Activated T-cell treated with anti-CD3 and anti-CD28 coated beads, Interleukin-2, amount 50 U/mL, for 24 hours (primary cell): Measurements from ENCODE around the gene SASS6.
A peak's percentile ranks its signal among the peaks of the same experiment; 100 is the strongest.
"Not testable (repeated sequence)": the region's sequence is repeated elsewhere in the genome, so short reads cannot be mapped to it uniquely, and the experiment has no call there.

Experiments
- DNase-seq: peaks from one replicate; pipeline ENCODE4 v3.0.0-alpha.2; 2020
- H3K27ac Mint-ChIP-seq: 2 replicates; pipeline ENCODE4 v1.8.0; 2020; ENCODE audit warnings: mild to moderate bottlenecking, mixed read lengths
- H3K27me3 Mint-ChIP-seq: 2 replicates; pipeline ENCODE4 v1.8.0; 2020; ENCODE audit warnings: mixed read lengths
- H3K36me3 Mint-ChIP-seq: 2 replicates; pipeline ENCODE4 v1.8.0; 2020; ENCODE audit warnings: low read depth, mixed read lengths
- H3K4me1 Mint-ChIP-seq: 2 replicates; pipeline ENCODE4 v1.8.0; 2020; ENCODE audit warnings: low read depth, mixed read lengths
- H3K4me3 Mint-ChIP-seq: 2 replicates; pipeline ENCODE4 v1.8.0; 2020; ENCODE audit warnings: mild to moderate bottlenecking, moderate library complexity, mixed read lengths
- H3K9me3 Mint-ChIP-seq: 2 replicates; pipeline ENCODE4 v1.8.0; 2020; ENCODE audit warnings: mixed read lengths

SASS6 gene

GRCh38 chr1:100076319-100076718, 56.4 kb downstream of the SASS6 start:
- Mint-ChIP-seq H3K4me3 (no peak overlapping the region), H3K36me3 (peaks cover 94% of the 10 kb centered on the region), H3K27ac (peak overlapping the region; percentile 51), H3K9me3 (no peaks in the 10 kb centered on the region), H3K4me1 (peaks cover 8% of the 10 kb centered on the region), H3K27me3 (no peaks in the 10 kb centered on the region)
- DNase-seq, result no peak

GRCh38 chr1:100075773-100076172, 57.0 kb downstream of the SASS6 start:
- Mint-ChIP-seq H3K27me3 (no peaks in the 10 kb centered on the region), H3K36me3 (peaks cover 94% of the 10 kb centered on the region)
- DNase-seq, result no peak

GRCh38 chr1:100074604-100075395, 57.9 kb downstream of the SASS6 start:
- H3K4me1 Mint-ChIP-seq, result peaks cover 12% of the 10 kb centered on the region
- no peak for DNase-seq
- H3K4me3 Mint-ChIP-seq, result no peak overlapping the region
- H3K36me3 Mint-ChIP-seq, result peaks cover 94% of the 10 kb centered on the region
- H3K27me3 Mint-ChIP-seq, result no peaks in the 10 kb centered on the region
- no peaks in the 10 kb centered on the region for H3K9me3 Mint-ChIP-seq
- H3K27ac Mint-ChIP-seq, result peak overlapping the region; percentile 70

More at GRCh38 chr1:100075773-100076172, 57.0 kb downstream of the SASS6 start:
- H3K4me1 Mint-ChIP-seq, result peaks cover 8% of the 10 kb centered on the region
- peak overlapping the region; percentile 69 for H3K27ac Mint-ChIP-seq
- H3K9me3 Mint-ChIP-seq, result no peaks in the 10 kb centered on the region
- H3K4me3 Mint-ChIP-seq, result no peak overlapping the region

GRCh38 chr1:100073531-100073930, 59.2 kb downstream of the SASS6 start:
- no peak overlapping the region for H3K27ac Mint-ChIP-seq
- no peak for DNase-seq
- H3K4me1 Mint-ChIP-seq, result peaks cover 12% of the 10 kb centered on the region
- no peaks in the 10 kb centered on the region for H3K27me3 Mint-ChIP-seq
- H3K36me3 Mint-ChIP-seq, result peaks cover 92% of the 10 kb centered on the region
- H3K4me3 Mint-ChIP-seq, result no peak overlapping the region
- no peaks in the 10 kb centered on the region for H3K9me3 Mint-ChIP-seq

GRCh38 chr1:100070201-100070939, 62.4 kb downstream of the SASS6 start:
- Mint-ChIP-seq H3K4me3 (no peak overlapping the region), H3K9me3 (no peaks in the 10 kb centered on the region), H3K27me3 (no peaks in the 10 kb centered on the region), H3K36me3 (peaks cover 90% of the 10 kb centered on the region), H3K27ac (peak overlapping the region; percentile 66), H3K4me1 (peaks cover 10% of the 10 kb centered on the region)
- no peak for DNase-seq

GRCh38 chr1:100065969-100066227, 66.8 kb downstream of the SASS6 start:
- H3K4me1 Mint-ChIP-seq, result peaks cover 32% of the 10 kb centered on the region
- H3K27me3 Mint-ChIP-seq, result no peaks in the 10 kb centered on the region
- H3K36me3 Mint-ChIP-seq, result peaks cover 89% of the 10 kb centered on the region
- H3K27ac Mint-ChIP-seq, result peak overlapping the region; percentile 69
- no peaks in the 10 kb centered on the region for H3K9me3 Mint-ChIP-seq
- no peak overlapping the region for H3K4me3 Mint-ChIP-seq
- DNase-seq, result no peak

GRCh38 chr1:100065183-100065968, 67.4 kb downstream of the SASS6 start:
- Mint-ChIP-seq H3K9me3 (no peaks in the 10 kb centered on the region), H3K27ac (peak overlapping the region; percentile 77), H3K4me1 (peaks cover 36% of the 10 kb centered on the region), H3K4me3 (no peak overlapping the region), H3K36me3 (peaks cover 89% of the 10 kb centered on the region), H3K27me3 (no peaks in the 10 kb centered on the region)
- no peak for DNase-seq

GRCh38 chr1:100061681-100062080, 71.0 kb downstream of the SASS6 start:
- Mint-ChIP-seq H3K27me3 (no peaks in the 10 kb centered on the region), H3K36me3 (peaks cover 87% of the 10 kb centered on the region), H3K9me3 (no peaks in the 10 kb centered on the region), H3K4me1 (peaks cover 37% of the 10 kb centered on the region), H3K27ac (no peak overlapping the region), H3K4me3 (no peak overlapping the region)
- DNase-seq, result no peak

GRCh38 chr1:100053727-100054126, 79.0 kb downstream of the SASS6 start:
- peaks cover 76% of the 10 kb centered on the region for H3K36me3 Mint-ChIP-seq
- H3K4me3 Mint-ChIP-seq, result no peak overlapping the region
- H3K27ac Mint-ChIP-seq, result peak overlapping the region; percentile 1
- no peak for DNase-seq
- no peaks in the 10 kb centered on the region for H3K27me3 Mint-ChIP-seq
- H3K4me1 Mint-ChIP-seq, result peaks cover 43% of the 10 kb centered on the region
- H3K9me3 Mint-ChIP-seq, result no peaks in the 10 kb centered on the region

- H3K4me1 Mint-ChIP-seq, result peaks cover 49% of the 10 kb centered on the region
- no peak for DNase-seq
- H3K36me3 Mint-ChIP-seq, result peaks cover 76% of the 10 kb centered on the region
- no peaks in the 10 kb centered on the region for H3K27me3 Mint-ChIP-seq
- no peak overlapping the region for H3K27ac Mint-ChIP-seq
- no peaks in the 10 kb centered on the region for H3K9me3 Mint-ChIP-seq
- no peak overlapping the region for H3K4me3 Mint-ChIP-seq
These were observed 79.6 kb downstream of the SASS6 start for GRCh38 chr1:100053119-100053518.

GRCh38 chr1:100051893-100052292, 80.8 kb downstream of the SASS6 start:
- H3K36me3 Mint-ChIP-seq, result peaks cover 70% of the 10 kb centered on the region
- H3K4me1 Mint-ChIP-seq, result peaks cover 58% of the 10 kb centered on the region
- no peaks in the 10 kb centered on the region for H3K9me3 Mint-ChIP-seq
- peak overlapping the region; percentile 63 for H3K27ac Mint-ChIP-seq
- H3K27me3 Mint-ChIP-seq, result no peaks in the 10 kb centered on the region
- H3K4me3 Mint-ChIP-seq, result no peak overlapping the region
- no peak for DNase-seq

GRCh38 chr1:100051401-100051800, 81.3 kb downstream of the SASS6 start:
- Mint-ChIP-seq H3K27ac (peak overlapping the region; percentile 63), H3K4me3 (no peak overlapping the region), H3K9me3 (no peaks in the 10 kb centered on the region), H3K36me3 (peaks cover 65% of the 10 kb centered on the region), H3K27me3 (no peaks in the 10 kb centered on the region), H3K4me1 (peaks cover 59% of the 10 kb centered on the region)
- no peak for DNase-seq

GRCh38 chr1:100050139-100050538, 82.6 kb downstream of the SASS6 start:
- Mint-ChIP-seq H3K36me3 (peaks cover 64% of the 10 kb centered on the region), H3K4me1 (peaks cover 67% of the 10 kb centered on the region), H3K9me3 (no peaks in the 10 kb centered on the region), H3K27me3 (no peaks in the 10 kb centered on the region), H3K4me3 (no peak overlapping the region), H3K27ac (peak overlapping the region; percentile 91)
- DNase-seq, result no peak

- H3K4me3 Mint-ChIP-seq, result peak overlapping the region; percentile 37
- not testable (repeated sequence) for DNase-seq, H3K9me3 Mint-ChIP-seq, H3K27me3 Mint-ChIP-seq
- peak overlapping the region; percentile 90 for H3K27ac Mint-ChIP-seq
- peaks cover 69% of the 10 kb centered on the region for H3K36me3 Mint-ChIP-seq
- H3K4me1 Mint-ChIP-seq, result peaks cover 84% of the 10 kb centered on the region
These were observed 85.5 kb downstream of the SASS6 start for GRCh38 chr1:100047235-100047708.
